Body of pancreas (tissue), 4 donors: Measurements from ENCODE around the gene ZEB1.
"Not testable (repeated sequence)": the region's sequence is repeated elsewhere in the genome, so short reads cannot be mapped to it uniquely, and the experiment has no call there.

Experiments used
- CTCF ChIP-seq, 7 experiments: fragments of 450-650 bp in 4 of 7; fragments of 200-600 bp in 3 of 7; sonication (generic) in 3 of 7; IDR thresholded peaks; one replicate each; pipeline ENCODE4 v1.5.1; 2016 to 2019; ENCODE audit warnings: antibody characterized with exemption in 7 of 7
- POLR2A ChIP-seq, 3 donors: fragments of 450-650 bp; IDR thresholded peaks; one replicate each; pipeline ENCODE4 v1.6.1; 2016; ENCODE audit warnings: antibody characterized with exemption in 3 of 3, mild to moderate bottlenecking in 2 of 3

- not testable (repeated sequence) for TF ChIP-seq CTCF, POLR2A (IDR thresholded peaks at IDR 0.05)
Observed at GRCh38 chr10:31364238-31364637, 45.2 kb downstream of the ZEB1 start.
